ENCODE data around the gene NUP205.
A peak's percentile ranks its signal among the peaks of the same experiment; 100 is the strongest.

DNA sequence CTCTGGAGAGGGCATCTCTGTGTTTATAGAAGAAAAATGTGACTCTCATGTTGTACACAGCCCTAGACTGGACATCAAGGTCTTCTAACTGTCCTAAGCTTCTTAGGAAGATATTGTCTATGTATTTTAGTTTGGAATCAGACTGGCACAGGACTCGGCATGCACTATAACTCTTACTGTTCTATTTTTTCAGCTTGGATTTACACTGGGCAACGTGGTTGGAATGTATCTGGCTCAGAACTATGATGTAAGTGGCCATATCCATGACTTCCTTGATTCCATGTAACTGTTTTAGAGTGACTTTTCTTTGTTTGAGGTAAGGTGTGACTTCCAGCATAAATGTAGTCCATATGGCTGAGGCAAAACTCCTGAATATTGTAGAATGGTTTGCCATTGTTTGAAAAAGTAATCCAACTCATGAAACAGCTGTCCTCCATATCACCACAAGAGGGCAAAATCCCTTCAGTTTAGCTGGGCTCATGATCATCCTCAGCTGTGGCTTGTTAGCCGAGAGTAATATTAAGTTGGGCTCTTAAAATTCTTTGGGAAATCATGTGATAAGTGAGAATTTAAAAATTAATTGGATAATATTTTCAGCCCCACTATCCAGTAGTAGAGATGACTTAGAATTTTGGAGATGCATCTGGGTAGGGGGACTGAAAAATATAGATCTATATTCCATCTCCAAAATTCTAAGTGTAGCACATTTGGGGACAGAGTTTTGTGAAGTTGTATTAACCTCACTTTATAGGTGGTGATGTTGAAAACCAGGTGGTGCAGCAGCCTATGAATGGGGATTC, 115.0 kb downstream of the NUP205 start:
- no peak for TF ChIP-seq ZFP3 (tag by site-specific recombination; IDR thresholded peaks at IDR 0.05; ENCODE audit: low read depth)
- no peak for TF ChIP-seq ZNF274 (IDR thresholded peaks at IDR 0.05; ENCODE audit: low read length)
- TF ChIP-seq ZNF274 (tag by site-specific recombination; IDR thresholded peaks at IDR 0.05; ENCODE audit: borderline replicate concordance): no peak
- TF ChIP-seq ZNF138 (tag by site-specific recombination; IDR thresholded peaks at IDR 0.05; ENCODE audit: borderline replicate concordance): no peak
- TF ChIP-seq PRDM1 (tag by site-specific recombination; IDR thresholded peaks at IDR 0.05): no peak
- TF ChIP-seq, protein P1, sequence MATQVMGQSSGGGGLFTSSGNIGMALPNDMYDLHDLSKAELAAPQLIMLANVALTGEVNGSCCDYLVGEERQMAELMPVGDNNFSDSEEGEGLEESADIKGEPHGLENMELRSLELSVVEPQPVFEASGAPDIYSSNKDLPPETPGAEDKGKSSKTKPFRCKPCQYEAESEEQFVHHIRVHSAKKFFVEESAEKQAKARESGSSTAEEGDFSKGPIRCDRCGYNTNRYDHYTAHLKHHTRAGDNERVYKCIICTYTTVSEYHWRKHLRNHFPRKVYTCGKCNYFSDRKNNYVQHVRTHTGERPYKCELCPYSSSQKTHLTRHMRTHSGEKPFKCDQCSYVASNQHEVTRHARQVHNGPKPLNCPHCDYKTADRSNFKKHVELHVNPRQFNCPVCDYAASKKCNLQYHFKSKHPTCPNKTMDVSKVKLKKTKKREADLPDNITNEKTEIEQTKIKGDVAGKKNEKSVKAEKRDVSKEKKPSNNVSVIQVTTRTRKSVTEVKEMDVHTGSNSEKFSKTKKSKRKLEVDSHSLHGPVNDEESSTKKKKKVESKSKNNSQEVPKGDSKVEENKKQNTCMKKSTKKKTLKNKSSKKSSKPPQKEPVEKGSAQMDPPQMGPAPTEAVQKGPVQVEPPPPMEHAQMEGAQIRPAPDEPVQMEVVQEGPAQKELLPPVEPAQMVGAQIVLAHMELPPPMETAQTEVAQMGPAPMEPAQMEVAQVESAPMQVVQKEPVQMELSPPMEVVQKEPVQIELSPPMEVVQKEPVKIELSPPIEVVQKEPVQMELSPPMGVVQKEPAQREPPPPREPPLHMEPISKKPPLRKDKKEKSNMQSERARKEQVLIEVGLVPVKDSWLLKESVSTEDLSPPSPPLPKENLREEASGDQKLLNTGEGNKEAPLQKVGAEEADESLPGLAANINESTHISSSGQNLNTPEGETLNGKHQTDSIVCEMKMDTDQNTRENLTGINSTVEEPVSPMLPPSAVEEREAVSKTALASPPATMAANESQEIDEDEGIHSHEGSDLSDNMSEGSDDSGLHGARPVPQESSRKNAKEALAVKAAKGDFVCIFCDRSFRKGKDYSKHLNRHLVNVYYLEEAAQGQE (tag by site-specific recombination; IDR thresholded peaks at IDR 0.05): no peak
- no peak for TF ChIP-seq ZIC2 (tag by site-specific recombination; IDR thresholded peaks at IDR 0.05)
- no peak for TF ChIP-seq ZNF10 (tag by site-specific recombination; IDR thresholded peaks at IDR 0.05)
- TF ChIP-seq, protein P2, sequence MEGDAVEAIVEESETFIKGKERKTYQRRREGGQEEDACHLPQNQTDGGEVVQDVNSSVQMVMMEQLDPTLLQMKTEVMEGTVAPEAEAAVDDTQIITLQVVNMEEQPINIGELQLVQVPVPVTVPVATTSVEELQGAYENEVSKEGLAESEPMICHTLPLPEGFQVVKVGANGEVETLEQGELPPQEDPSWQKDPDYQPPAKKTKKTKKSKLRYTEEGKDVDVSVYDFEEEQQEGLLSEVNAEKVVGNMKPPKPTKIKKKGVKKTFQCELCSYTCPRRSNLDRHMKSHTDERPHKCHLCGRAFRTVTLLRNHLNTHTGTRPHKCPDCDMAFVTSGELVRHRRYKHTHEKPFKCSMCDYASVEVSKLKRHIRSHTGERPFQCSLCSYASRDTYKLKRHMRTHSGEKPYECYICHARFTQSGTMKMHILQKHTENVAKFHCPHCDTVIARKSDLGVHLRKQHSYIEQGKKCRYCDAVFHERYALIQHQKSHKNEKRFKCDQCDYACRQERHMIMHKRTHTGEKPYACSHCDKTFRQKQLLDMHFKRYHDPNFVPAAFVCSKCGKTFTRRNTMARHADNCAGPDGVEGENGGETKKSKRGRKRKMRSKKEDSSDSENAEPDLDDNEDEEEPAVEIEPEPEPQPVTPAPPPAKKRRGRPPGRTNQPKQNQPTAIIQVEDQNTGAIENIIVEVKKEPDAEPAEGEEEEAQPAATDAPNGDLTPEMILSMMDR (tag by site-specific recombination; IDR thresholded peaks at IDR 0.05): peak; percentile 36; the same call in 1 of the 2 replicates
- TF ChIP-seq ZFP41 (tag by site-specific recombination; IDR thresholded peaks at IDR 0.05; ENCODE audit: borderline replicate concordance): no peak
- peak; percentile 50; the same call in 1 of the 2 replicates for TF ChIP-seq ZNF660 (tag by site-specific recombination; IDR thresholded peaks at IDR 0.05)
- no peak for TF ChIP-seq KLF7 (tag by site-specific recombination; IDR thresholded peaks at IDR 0.05; ENCODE audit: borderline replicate concordance)
- no peak for TF ChIP-seq ZNF354C (tag by site-specific recombination; IDR thresholded peaks at IDR 0.05; ENCODE audit: borderline replicate concordance, low read depth)

Data from HEK293 (cell line).